PFSK-1 (cell line): ENCODE data around the gene ATG4A.

Experiments
- POLR2AphosphoS5 ChIP-seq: IDR thresholded peaks from 2 replicates; pipeline ENCODE4 v1.6.1; 2012; ENCODE audit warnings: low read depth, mild to moderate bottlenecking, control low read depth, low read length, moderate library complexity
- REST ChIP-seq, 2 experiments: IDR thresholded peaks; 2 replicates each; pipeline versions ENCODE4 v1.6.1 to v1.8.0; 2011 to 2012; ENCODE audit warnings: low read depth in 2 of 2, low read length in 2 of 2, control low read depth in 1 of 2, inconsistent platforms in 1 of 2, mild to moderate bottlenecking in 1 of 2, moderate library complexity in 1 of 2; ENCODE audit not compliant: insufficient read depth in 1 of 2
- TAF1 ChIP-seq: IDR thresholded peaks from 2 replicates; pipeline ENCODE4 v1.6.1; 2012; ENCODE audit warnings: low read length, control low read depth, borderline replicate concordance; ENCODE audit not compliant: insufficient read depth

- TF ChIP-seq TAF1 (no peak), POLR2AphosphoS5 (no peak), REST (IDR thresholded peaks at IDR 0.05; ENCODE audit: insufficient read depth in 1 of 2, low read depth in 2 of 2, low read length in 2 of 2) (no peak)
Measured at GRCh38 chrX:108169768-108170167, 78.2 kb downstream of the ATG4A start.
